ENCODE results near the gene OR2D3. TPM values are rescaled to one million over a fixed set of nuclear protein-coding genes. Genes with fewer than 3 reads are reported as not detected.
A peak's percentile ranks its signal among the peaks of the same experiment; 100 is the strongest.

Gene OR2D3
- total and polyA plus RNA-seq, 9 of the 15 experiments (the other 6 are each of a cell fraction or from before 2014, with no cell fraction given), result 0.42 TPM; not detected in 8

GRCh38 chr11:6911948-6912347 lies 8.9 kb upstream of the OR2D3 start:
- no TSS peak for BruUV-seq (replicated peaks)
- TF ChIP-seq SRSF3 (IDR thresholded peaks at IDR 0.05; ENCODE audit: insufficient read depth, low read length) (no peak), ZNF780A (CRISPR knock-in tag; IDR thresholded peaks at IDR 0.05) (no peak), RHOXF2B (CRISPR knock-in tag; conservative IDR thresholded peaks at IDR 0.05) (no peak), SUPT5H (IDR thresholded peaks at IDR 0.05) (no peak), WHSC1 (IDR thresholded peaks at IDR 0.05; ENCODE audit: low read length) (no peak), HBP1 (CRISPR knock-in tag; IDR thresholded peaks at IDR 0.05) (no peak), KDM5B (IDR thresholded peaks at IDR 0.05; ENCODE audit: insufficient replicate concordance, low read depth, low read length) (no peak), ZNF592 (IDR thresholded peaks at IDR 0.05) (no peak), RREB1 (CRISPR knock-in tag; IDR thresholded peaks at IDR 0.05) (no peak), GABPA (tag; conservative IDR thresholded peaks at IDR 0.05; ENCODE audit: low read depth) (no peak), ZNF146 (CRISPR knock-in tag; IDR thresholded peaks at IDR 0.05; ENCODE audit: unreplicated experiment) (no peak), HSF4 (CRISPR knock-in tag; IDR thresholded peaks at IDR 0.05; ENCODE audit: borderline replicate concordance) (no peak), GATAD2A (IDR thresholded peaks at IDR 0.05) (no peak)

More at GRCh38 chr11:6911948-6912347, 8.9 kb upstream of the OR2D3 start:
- Histone ChIP-seq H3K4me1 (replicated peaks in 1 of 2; ENCODE audit: control insufficient read depth in 2 of 2, insufficient read depth in 2 of 2, low read length in 2 of 2) (no peaks in the 10 kb centered on the region), H3K9me3 (replicated peaks; ENCODE audit: control insufficient read depth, insufficient read depth, low read depth, low read length) (no peaks in the 10 kb centered on the region), H3K79me2 (ENCODE audit: control insufficient read depth, insufficient read depth, low read length) (no peaks in the 10 kb centered on the region), H3K4me3 (no peak overlapping the region), H2AFZ (ENCODE audit: low read depth, low read length) (no peak overlapping the region), H3K27ac (ENCODE audit: extremely low read depth, low read depth, low read length) (no peak overlapping the region), H3K27me3 (ENCODE audit: control insufficient read depth in 2 of 2, insufficient read depth in 2 of 2, low read length in 2 of 2) (no peaks in the 10 kb centered on the region), H3K9me1 (ENCODE audit: control insufficient read depth, insufficient read depth, low read length) (no peaks in the 10 kb centered on the region), H3K36me3 (ENCODE audit: control insufficient read depth, insufficient read depth, low read length) (no peaks in the 10 kb centered on the region), H3K4me2 (ENCODE audit: insufficient read depth, low read length) (no peak overlapping the region), H4K20me1 (replicated peaks; ENCODE audit: control insufficient read depth, insufficient read depth, low read length) (no peaks in the 10 kb centered on the region), H3K9ac (ENCODE audit: insufficient read depth in 1 of 2, low read depth in 2 of 2, low read length in 2 of 2) (no peak overlapping the region)
- intact Hi-C loops (cut with micrococcal nuclease), result no loop called here
- FAIRE-seq (no peak), DNase-seq (ENCODE audit: extremely low read depth in 1 of 4, low spot score in 3 of 4) (no peak), ATAC-seq (peak; percentile 39; the same call in 1 of the 3 replicates)
- CTCF ChIA-PET (ENCODE audit: low intra/inter-chr PET ratio), result no interaction called here
- POLR2A ChIA-PET, result interaction anchor here (1.0 kb wide), 1 partner anchor 14 kb away, joined by 3 read pairs; the partner anchor contains the start of gene ZNF215
- WGBS (ENCODE audit: insufficient coverage, low coverage, missing lambda C conversion rate), result 49% methylated on average over 3 of the region's 3 CpGs
- in situ Hi-C loops (cut with MboI), result no loop called here
